ENCODE data around the gene PSORS1C2. TPM values are rescaled to one million over a fixed set of nuclear protein-coding genes. Genes with fewer than 3 reads are reported as not detected.
A peak's percentile ranks its signal among the peaks of the same experiment; 100 is the strongest.

Gene PSORS1C2
- polyA plus RNA-seq, 1 of the 3 experiments (the other 2 are of a cell fraction) = not detected

DNA sequence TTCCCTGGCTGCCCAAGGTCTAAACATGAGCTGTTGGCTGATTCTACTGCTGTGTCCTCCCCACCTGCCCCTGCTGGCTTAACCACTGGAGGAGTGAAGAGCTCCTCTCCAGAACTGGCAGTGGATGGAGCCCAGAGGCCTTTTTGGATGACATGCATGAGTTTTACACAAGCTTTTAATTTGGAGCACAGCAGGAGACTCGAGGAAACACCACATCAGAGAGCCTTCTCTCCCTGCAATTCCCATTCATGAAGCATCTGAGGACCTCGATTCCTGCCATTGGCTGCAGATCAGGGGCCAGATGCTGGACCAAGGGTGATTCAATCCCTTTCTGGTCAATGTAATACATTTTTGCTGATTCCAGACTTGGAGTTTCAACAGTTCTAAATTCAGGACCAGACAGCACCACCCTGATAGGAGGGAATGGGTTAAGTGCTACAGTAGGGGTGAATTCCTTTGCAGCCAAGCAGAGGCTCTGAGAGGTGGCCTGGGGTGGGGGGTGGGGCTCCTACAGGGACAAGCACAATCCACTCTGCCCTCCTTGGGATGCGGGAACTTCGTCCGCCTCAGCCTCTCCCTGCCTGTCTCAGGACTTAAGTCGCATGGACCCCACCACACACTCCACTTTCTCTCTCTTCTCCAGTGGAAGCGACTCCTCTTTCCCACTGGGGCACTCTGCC is 24.9 kb downstream of the PSORS1C2 start:
- POLR2A ChIA-PET = no interaction called here
- CTCF ChIA-PET = interaction anchor here (1.3 to 4.8 kb wide), 2 partner anchors 14 to 35 kb away, joined by 3 to 20 read pairs; no protein-coding TSS in a partner anchor

More for the DNA sequence above, 24.9 kb downstream of the PSORS1C2 start:
- H2AFZ ChIP-seq (ENCODE audit: low read depth) = peak overlapping the region; percentile 58
- peak overlapping the region; percentile 67 to 86 for H3K27ac ChIP-seq (ENCODE audit: low read depth in 2 of 2, low read length in 1 of 2)
- H3K79me2 ChIP-seq (ENCODE audit: insufficient read depth) = peaks cover 30% of the 10 kb centered on the region
- H3K9me2 ChIP-seq = no peaks in the 10 kb centered on the region
- H3K27me3 ChIP-seq (ENCODE audit: insufficient read depth) = no peaks in the 10 kb centered on the region; the same call in 1 of the 2 replicates
- H4K20me1 ChIP-seq (ENCODE audit: insufficient read depth) = no peaks in the 10 kb centered on the region
- no peaks in the 10 kb centered on the region for H3K36me3 ChIP-seq (replicated peaks in 1 of 2; ENCODE audit: control insufficient read depth in 1 of 2, insufficient read depth in 2 of 2, low read length in 1 of 2)
- peak overlapping the region in 1 of 2 experiments; percentile 56; a peak in 1 of 4 replicates for H3K4me3 ChIP-seq (ENCODE audit: low read depth in 2 of 2, low read length in 1 of 2)
- WGBS (ENCODE audit: low lambda C conversion rate) = 22% methylated on average over 7 of the region's 7 CpGs
- no peak for TF ChIP-seq RFX5 (IDR thresholded peaks at IDR 0.05; ENCODE audit: low read length)
- TF ChIP-seq, protein P1, sequence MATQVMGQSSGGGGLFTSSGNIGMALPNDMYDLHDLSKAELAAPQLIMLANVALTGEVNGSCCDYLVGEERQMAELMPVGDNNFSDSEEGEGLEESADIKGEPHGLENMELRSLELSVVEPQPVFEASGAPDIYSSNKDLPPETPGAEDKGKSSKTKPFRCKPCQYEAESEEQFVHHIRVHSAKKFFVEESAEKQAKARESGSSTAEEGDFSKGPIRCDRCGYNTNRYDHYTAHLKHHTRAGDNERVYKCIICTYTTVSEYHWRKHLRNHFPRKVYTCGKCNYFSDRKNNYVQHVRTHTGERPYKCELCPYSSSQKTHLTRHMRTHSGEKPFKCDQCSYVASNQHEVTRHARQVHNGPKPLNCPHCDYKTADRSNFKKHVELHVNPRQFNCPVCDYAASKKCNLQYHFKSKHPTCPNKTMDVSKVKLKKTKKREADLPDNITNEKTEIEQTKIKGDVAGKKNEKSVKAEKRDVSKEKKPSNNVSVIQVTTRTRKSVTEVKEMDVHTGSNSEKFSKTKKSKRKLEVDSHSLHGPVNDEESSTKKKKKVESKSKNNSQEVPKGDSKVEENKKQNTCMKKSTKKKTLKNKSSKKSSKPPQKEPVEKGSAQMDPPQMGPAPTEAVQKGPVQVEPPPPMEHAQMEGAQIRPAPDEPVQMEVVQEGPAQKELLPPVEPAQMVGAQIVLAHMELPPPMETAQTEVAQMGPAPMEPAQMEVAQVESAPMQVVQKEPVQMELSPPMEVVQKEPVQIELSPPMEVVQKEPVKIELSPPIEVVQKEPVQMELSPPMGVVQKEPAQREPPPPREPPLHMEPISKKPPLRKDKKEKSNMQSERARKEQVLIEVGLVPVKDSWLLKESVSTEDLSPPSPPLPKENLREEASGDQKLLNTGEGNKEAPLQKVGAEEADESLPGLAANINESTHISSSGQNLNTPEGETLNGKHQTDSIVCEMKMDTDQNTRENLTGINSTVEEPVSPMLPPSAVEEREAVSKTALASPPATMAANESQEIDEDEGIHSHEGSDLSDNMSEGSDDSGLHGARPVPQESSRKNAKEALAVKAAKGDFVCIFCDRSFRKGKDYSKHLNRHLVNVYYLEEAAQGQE (IDR thresholded peaks at IDR 0.05; ENCODE audit: low read depth, low read length) = 0 out of 2 replicates have a peak, but pooled peaks have one; percentile 60
- TF ChIP-seq, protein P2, sequence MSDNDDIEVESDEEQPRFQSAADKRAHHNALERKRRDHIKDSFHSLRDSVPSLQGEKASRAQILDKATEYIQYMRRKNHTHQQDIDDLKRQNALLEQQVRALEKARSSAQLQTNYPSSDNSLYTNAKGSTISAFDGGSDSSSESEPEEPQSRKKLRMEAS (IDR thresholded peaks at IDR 0.05; ENCODE audit: low read depth) = no peak
- no peak for TF ChIP-seq POLR2AphosphoS5 (IDR thresholded peaks at IDR 0.05; ENCODE audit: low read depth, low read length)
- no peak for TF ChIP-seq FOXM1 (IDR thresholded peaks at IDR 0.05; ENCODE audit: low read depth)
- TF ChIP-seq, protein P3, sequence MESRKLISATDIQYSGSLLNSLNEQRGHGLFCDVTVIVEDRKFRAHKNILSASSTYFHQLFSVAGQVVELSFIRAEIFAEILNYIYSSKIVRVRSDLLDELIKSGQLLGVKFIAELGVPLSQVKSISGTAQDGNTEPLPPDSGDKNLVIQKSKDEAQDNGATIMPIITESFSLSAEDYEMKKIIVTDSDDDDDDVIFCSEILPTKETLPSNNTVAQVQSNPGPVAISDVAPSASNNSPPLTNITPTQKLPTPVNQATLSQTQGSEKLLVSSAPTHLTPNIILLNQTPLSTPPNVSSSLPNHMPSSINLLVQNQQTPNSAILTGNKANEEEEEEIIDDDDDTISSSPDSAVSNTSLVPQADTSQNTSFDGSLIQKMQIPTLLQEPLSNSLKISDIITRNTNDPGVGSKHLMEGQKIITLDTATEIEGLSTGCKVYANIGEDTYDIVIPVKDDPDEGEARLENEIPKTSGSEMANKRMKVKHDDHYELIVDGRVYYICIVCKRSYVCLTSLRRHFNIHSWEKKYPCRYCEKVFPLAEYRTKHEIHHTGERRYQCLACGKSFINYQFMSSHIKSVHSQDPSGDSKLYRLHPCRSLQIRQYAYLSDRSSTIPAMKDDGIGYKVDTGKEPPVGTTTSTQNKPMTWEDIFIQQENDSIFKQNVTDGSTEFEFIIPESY (IDR thresholded peaks at IDR 0.05; ENCODE audit: borderline replicate concordance, low read depth) = no peak
- DNase-seq = no peak
- H3F3A ChIP-seq (replicated peaks; ENCODE audit: insufficient read depth) = peaks cover 5% of the 10 kb centered on the region
- H3K9me3 ChIP-seq = no peaks in the 10 kb centered on the region
- peaks cover 2 to 12% of the 10 kb centered on the region in 2 experiments; a peak in 3 of 4 replicates for H3K4me1 ChIP-seq (ENCODE audit: control insufficient read depth in 1 of 2, insufficient read depth in 2 of 2, low read depth in 1 of 2, low read length in 1 of 2)
- H3K9ac ChIP-seq = peak overlapping the region; percentile 69; the same call in 1 of the 2 replicates
- H3K4me2 ChIP-seq = peak overlapping the region; percentile 85; the same call in 1 of the 2 replicates
